Measurements from ENCODE around the gene LCNL1.

The LCNL1 gene

DNA sequence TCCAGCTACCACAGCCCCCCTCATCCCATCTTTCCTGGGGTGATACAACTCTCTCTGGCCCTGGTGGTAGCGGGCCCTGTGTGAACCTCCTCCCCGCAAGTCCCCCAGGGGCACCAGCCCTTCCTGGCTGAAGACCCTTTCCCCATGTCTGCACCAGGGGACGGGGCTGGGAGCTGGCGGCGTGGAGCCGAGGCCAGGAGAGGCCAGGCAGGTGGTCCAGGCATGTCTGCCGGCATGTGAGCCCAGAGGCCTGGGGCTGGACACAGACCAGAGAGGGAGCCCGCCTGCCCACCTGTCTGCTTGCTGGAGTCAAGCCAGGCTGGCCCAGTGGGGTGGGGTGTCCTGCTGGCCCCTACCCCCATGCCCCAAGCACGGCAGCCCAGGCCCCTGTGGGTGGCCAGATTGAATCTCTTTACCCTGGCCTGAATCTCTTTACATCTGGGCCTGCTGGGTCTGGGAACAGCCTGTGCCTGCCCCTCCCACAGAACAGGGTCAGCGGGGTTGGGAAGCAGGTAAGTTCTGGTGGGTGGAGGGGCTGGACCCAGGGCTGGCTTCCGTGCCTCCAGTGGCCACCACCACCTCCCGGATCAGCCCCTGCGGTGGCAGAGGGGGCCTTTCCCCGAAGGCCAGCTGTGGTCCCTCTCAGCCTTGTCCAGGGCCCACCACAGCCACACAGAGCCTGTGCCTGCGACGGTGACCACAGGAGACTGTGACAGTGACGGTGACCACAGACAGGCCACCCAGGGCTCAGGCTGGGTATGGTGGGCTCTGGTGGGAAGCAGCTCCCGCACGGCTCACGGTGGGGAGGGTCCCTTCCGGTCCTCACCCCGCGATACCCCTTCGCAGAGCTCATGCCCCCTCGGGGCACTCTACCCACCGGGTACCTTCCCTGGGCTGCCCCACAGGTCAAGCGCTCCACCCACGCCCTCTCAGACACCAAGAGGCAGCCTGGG is 23.6 kb upstream of the LCNL1 start:
- DNase-seq (ENCODE audit: low read depth in 2 of 2): no peak

DNA sequence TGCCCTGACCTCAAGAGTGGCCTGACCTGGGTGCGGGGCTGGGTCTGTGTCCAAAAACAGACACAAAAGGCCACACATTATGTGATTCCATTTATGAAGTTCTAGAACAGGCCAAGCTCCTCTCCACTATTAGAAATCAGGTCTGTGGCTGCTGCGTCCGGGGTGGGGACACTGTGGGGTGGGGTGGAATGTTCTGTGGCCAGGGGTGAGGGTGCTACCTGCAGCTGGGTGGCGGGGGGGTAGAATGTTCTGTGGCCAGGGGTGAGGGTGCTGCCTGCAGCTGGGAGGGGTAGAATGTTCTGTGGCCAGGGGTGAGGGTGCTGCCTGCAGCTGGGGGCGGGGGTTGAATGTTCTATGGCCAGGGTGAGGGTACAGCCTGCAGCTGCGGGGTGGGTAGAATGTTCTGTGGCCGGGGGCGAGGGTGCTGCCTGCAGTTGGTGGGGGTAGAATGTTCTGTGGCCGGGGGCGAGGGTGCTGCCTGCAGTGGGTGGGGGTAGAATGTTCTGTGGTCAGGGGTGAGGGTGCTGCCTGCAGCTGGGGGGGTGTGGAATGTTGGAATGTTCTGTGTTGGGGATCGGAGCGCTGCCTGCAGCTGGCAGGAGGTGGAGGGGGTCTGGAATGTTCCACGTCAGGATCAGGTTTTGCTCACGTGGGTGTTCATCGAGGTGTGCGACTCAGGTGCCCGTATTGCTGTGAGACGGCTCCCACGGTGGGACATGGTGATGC is 22.4 kb upstream of the LCNL1 start:
- no peak for DNase-seq (ENCODE audit: low read depth in 2 of 2)

DNA sequence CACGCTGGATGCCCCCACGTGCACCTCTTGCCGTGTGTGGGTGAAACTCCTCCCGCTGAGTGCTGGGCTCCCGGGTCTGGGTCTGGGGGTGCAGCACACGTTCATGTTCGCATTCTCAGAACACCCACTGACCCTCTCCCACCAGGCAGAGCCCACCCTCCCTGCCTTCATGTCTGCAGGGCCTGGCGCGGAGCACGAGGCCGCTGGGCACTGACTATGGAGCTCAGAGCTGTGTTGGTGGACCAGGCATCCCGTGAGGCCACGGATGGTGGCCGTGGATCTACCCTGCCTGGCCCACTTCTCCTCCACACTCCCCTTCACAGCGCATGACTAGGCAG is 21.9 kb upstream of the LCNL1 start:
- DNase-seq (ENCODE audit: low read depth in 2 of 2): no peak

DNA sequence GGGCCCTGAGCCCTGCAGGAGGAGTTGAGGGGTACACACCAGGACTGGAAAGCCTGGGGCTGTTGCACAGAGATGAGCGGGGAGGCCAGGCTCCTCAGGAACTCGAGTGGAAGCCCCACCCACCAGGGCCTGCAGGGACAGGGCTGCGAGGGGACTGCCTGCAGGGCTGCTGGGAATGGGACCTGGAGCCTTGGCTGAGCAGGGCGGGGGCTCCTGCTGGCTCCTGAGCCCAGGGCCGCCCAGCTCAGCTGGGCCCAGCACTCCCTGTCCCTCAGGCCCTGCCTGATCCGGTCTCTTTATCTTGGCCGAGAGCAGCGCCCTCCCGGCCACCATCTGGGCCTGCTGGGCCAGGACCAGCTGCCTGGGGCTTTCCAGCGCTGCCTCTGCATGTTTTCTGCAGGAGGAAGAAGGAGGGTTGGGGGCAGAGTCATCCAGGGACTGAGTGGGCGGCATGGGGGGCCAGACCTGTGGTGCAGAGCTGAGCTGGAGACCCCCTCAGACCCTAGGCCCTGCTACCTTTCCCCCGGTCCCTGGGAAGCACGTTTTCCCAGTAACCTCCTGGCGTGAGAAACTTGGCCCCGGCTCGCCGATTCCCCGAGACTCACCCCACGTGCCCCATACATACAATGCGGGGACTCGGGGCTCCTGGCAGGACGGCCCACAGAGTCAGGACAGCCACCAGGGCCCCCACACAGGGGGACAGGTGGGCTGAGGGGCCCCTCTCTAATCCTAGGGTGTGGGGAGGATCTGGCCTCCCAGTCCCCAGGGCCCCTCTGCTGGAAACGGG is 21.3 kb upstream of the LCNL1 start:
- no peak for DNase-seq (ENCODE audit: low read depth in 2 of 2)

DNA sequence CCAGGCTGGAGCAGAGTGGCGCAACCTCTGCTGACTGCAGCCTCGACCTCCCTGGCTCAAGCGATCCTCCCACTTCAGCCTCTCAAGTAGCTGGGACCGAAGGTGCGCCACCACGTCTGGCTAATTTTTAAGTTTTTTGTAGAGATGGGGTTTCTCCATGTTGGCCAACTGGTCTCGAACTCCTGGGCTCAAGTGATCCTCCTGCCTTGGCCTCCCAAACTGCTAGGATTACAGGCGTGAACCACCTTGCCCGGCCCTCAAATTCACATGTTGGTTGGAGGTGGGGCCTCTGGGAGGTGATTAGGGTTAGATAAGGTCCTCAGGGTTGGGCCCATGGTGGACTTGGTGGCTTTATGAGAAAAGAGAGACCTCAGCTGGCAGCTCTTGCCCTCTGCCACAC is 20.6 kb upstream of the LCNL1 start:
- DNase-seq (ENCODE audit: low read depth in 2 of 2): no peak

DNA sequence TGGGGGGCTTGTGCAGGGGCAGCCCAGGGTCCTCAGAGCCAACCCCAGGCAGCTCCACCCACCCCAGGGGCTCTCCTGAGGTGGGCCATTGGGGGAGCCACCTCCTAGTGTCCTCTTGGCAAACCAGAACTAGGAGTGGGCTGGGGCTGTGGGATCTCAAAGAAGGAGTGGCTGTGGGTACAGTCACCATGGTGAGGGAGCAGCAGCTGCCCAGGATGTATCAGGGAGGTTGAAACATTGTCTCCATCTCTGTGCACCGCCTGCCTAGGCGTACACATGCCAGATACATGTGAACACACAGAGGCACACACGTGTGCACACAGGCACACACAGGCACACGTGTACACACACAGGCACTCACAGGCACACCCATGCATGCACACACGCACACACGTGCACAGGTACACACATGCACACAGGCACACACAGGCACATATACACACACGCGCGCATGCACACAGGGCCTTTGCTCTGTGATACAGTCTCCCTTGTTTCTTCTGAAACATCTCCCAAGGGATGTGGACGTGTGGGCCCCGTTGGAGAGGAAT is 20.0 kb upstream of the LCNL1 start:
- no peak for DNase-seq (ENCODE audit: low read depth in 2 of 2)

DNA sequence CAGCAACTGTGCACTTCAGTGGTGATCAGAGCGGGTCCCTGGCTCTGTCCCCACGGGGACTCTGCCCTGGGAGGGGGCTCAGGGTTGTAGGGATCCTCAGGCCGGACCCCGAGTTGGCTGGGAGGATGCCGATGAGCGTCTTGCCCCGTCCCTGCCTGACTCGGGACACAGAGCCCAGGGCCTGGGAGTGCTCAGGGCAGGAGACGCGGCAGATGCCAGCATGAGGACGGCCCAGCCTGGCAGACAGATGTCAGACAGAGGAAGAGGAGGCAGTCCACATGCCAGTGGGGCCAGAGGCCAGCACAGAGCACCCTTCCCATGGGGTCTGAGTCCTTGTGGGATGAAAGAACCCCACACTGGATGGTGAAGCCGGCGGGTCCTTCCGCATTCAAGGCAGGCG is 19.5 kb upstream of the LCNL1 start:
- DNase-seq (ENCODE audit: low read depth in 2 of 2): no peak

DNA sequence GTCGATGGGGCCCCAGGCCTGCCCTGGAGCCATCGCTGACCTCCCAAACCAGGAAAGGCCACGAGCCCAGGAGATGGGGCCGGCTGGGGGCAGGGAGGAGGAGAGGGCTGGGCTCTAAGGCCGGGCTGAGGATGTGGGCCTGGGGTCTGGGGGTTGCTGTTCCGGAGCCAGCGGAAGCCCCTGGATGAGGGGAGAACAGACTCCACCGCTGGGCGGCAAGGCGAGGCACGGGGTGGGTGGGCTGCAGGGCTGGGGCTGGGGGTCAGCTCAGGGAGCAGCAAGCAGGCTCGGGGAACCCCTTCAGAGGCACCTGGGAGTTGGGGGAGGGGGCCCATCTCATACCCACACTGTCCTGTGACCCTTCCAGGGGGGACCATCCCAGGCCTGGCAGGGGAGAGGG is 19.0 kb upstream of the LCNL1 start:
- DNase-seq (ENCODE audit: low read depth in 2 of 2): no peak

- no peak for DNase-seq (ENCODE audit: low read depth in 2 of 2)
Observed at GRCh38 chr9:136964171-136964689, 18.6 kb upstream of the LCNL1 start.

DNA sequence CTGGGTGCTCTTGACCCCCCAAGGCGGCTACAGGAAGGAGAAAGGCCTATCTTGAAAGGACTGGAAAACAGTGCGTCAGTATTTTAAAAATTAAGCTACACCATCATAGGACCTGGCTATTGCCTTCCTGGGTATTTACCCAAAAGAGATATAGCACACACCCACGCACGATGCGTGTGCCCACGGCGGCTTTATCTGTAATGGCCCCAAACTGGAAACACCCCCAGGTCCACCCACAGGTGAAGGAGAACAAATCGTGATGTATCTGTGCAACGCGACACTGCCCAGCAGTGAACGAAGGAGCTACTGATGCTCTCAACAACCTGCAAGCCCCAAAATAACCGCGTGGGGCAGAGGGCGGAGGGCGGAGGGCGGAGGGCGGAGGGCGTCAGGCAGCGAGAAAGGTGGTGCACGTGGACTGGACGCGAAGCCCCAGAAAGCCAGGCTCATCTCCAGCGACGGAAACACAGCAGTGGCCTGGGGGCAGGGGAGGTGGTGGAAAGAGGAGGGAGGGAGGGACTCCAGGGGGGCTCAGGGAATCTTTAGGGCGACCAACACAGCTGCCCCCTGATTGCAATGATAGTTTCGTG is 17.9 kb upstream of the LCNL1 start:
- DNase-seq (ENCODE audit: low read depth in 2 of 2): no peak

DNA sequence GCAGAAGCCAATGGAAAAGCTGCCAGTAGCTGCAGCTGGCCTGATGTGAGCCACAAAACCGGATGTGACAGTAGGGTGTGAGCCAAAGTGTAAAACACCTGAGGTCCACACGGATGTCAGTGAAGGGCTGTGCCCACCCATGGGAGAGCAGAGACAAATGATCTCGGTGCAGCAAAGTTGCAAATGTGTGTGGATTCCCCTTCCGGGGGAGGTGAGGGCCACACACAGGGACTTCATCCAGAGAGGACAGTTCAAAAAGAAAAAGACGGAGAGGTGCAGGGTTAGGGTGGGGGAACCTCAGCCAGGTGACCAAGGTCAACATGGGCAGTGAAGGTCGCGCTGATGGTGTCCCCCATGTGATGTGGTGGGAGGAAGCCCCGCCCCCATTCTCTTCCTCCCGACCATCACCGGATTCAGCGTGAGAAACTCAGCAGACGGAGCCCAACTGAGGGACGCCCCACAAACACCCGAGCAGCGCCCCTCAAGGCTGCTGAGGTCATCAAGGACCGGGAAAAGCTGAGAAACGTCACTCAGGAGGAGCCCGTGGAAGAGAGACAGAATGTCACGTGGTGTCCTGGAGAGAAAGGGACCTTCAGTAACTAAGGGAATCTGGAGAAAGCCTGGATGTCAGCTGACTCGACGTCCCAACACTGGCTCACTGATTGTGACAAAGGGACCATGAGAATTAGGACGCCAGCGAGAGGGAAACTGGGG is 16.9 kb upstream of the LCNL1 start:
- DNase-seq (ENCODE audit: low read depth in 2 of 2): no peak

DNA sequence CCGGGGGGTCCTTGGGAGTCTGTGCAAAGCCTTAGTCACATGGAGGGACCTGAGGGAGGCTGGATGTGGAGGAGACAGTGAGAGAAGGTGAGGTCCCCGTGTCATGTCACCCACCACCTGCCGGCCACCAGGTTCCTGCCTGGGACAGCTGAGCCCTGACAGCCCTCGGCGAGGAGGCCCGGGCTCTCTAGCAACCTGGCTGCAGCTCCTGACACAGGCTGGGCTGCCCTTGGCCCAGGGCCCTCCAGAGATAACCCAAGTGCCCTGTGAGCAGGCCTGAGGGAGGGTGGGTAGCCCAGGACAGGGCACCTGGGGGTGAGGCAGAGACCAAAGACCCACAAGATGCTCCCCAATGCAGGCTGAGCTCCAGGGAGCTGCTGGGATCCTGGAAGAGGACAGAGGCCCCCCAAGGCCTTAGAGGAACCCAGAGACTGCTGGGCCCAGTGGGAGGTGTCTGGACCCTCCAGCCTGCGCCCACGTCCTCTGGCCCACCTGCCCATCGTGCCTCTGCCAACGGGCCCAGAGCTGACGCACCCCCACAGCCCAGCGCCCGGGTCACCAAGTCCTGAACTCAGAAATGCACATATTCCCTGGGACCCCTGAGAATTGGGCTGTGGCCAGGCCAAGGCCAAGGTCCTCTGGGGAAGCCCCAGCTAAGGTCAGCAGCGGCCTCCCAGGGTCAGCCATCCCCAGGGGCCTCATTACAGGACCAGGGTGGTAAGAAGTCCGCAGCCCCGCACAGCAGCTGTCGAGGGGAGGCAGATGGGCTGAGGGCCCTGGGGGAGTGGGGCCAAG is 14.3 kb upstream of the LCNL1 start:
- no peak for DNase-seq (ENCODE audit: low read depth in 2 of 2)

DNA sequence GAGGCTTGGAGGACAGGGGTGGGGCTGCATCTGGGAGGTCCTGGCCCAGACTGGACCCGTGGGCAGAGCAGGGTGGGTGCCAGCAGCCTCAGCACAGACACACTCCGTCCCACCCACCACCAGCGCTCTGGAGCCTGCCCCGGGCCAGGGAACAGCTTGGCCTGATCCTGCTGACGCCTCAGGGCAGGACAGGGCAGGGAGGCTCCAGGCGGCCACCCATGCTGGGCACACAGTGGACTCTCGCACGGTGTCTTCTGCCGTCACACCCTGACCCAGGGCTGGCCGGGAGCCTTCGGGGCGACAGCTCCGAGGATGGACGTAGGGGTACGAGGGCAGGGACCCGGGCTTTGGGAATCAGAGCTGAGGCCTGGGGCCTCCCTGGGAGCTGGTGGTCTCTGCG is 13.6 kb upstream of the LCNL1 start:
- no peak for DNase-seq (ENCODE audit: low read depth in 2 of 2)

DNA sequence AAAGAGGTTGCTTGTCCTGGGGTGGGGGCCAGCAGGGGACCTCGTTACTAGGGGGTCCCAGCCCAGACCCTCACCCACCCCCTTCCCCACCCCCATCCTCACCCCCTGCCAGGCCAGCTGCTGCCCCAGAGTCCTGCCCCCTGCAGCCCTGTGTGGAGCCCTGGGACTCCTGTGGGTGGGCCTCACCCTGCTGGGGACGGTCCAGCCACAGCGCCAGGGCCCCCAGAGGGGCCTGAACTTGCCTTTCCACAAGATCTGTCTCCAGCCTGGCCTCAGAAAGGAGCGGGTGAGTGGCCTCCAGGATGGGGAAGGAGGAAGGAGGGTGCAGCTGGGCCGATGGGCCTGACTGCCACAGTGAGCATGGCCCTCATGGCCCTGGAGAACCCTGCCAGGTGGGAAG is 13.0 kb upstream of the LCNL1 start:
- DNase-seq (ENCODE audit: low read depth in 2 of 2): no peak

DNA sequence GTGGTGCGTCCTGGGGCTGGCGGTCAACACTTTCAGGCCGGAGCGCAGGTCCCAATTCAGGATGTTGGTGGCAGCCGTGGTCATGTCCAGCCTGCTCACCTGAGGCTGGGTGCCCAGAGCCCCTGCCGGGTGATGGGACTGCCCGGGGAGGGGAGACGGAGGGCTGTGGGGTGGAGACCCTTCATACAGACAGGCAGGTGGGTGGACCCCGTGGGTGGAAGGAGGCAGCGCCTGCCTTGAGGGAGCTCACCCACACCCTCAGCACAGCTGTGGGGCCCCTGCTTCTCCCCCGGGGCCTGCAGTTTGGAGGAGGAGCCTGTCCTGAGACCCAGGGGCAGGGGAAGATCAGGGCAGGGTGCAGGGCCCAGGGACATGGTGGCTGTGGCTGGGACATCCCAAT is 12.4 kb upstream of the LCNL1 start:
- no peak for DNase-seq (ENCODE audit: low read depth in 2 of 2)

DNA sequence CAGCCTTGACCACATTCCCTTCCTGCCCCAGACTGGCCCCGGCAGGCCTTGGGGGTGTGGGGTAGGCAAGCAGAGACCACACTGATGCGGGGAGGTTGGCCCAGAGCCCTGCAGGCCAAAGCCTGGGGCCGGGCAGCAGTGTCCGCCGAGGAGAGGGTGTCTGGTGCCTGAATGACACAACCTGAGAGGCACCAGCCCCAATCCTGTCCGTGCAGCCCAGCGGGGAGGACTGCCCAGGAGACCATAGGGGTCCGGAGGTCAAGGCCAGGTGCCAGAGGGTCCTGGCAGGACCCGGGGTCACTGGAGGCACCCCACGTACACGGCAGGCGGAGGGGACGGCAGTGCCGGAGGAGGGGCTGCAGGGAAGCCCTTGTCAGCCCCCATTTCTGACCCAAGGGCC is 11.0 kb upstream of the LCNL1 start:
- DNase-seq (ENCODE audit: low read depth in 2 of 2): no peak

DNA sequence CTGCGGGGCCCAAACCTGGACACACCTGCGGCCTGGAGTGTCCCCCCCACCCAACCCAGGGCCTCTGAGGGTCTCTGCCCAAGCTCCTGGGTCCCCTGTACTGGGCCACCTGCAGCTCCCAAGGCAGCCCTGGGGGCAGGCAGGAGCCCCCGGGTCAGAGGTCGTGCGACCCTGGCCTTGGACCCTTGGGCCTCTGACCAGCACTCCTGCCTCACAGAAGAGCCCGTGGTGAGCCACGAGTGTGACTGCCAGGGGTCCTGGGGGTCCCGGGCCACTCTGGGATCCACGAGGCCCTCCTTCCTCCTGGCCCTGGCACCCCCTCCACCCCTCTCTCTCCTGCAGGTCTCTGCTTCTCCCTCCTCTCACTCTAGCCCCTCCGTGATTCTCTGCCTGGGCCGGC is 10.5 kb upstream of the LCNL1 start:
- no peak for DNase-seq (ENCODE audit: low read depth in 2 of 2)

GRCh38 chr9:136972743-136973142 is 10.1 kb upstream of the LCNL1 start:
- DNase-seq (ENCODE audit: low read depth in 2 of 2): no peak

- DNase-seq (ENCODE audit: low read depth in 2 of 2): no peak
Observed at GRCh38 chr9:136973618-136974617, 8.9 kb upstream of the LCNL1 start.

All from stimulated activated CD4-positive, alpha-beta T cell treated with anti-CD3 and anti-CD28 coated beads, Interleukin-12 subunit alpha, Interleukin-12 subunit beta, amount 100 ng/mL, for 24 hours (primary cell).